22Rv1 (cell line): ENCODE measurements around the gene FBN1.

Experiments
- H3K27ac ChIP-seq: fragments of 450-650 bp; 2 replicates; pipeline ENCODE4 v1.5.1; 2017
- ZFX ChIP-seq: fragments of 450-650 bp; IDR thresholded peaks from 2 replicates; pipeline ENCODE4 v1.6.1; 2017; ENCODE audit warnings: antibody characterized with exemption, borderline replicate concordance
- TF ChIP-seq, protein P1 (sequence below): fragments of 450-650 bp; IDR thresholded peaks from 2 replicates; pipeline ENCODE4 v1.5.1; 2017; ENCODE audit warnings: mild to moderate bottlenecking

The FBN1 gene

GRCh38 chr15:48582452-48583247 lies 62.9 kb downstream of the FBN1 start:
- no peak overlapping the region for H3K27ac ChIP-seq
- TF ChIP-seq, protein P1, sequence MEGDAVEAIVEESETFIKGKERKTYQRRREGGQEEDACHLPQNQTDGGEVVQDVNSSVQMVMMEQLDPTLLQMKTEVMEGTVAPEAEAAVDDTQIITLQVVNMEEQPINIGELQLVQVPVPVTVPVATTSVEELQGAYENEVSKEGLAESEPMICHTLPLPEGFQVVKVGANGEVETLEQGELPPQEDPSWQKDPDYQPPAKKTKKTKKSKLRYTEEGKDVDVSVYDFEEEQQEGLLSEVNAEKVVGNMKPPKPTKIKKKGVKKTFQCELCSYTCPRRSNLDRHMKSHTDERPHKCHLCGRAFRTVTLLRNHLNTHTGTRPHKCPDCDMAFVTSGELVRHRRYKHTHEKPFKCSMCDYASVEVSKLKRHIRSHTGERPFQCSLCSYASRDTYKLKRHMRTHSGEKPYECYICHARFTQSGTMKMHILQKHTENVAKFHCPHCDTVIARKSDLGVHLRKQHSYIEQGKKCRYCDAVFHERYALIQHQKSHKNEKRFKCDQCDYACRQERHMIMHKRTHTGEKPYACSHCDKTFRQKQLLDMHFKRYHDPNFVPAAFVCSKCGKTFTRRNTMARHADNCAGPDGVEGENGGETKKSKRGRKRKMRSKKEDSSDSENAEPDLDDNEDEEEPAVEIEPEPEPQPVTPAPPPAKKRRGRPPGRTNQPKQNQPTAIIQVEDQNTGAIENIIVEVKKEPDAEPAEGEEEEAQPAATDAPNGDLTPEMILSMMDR: no peak
- TF ChIP-seq ZFX: no peak

DNA sequence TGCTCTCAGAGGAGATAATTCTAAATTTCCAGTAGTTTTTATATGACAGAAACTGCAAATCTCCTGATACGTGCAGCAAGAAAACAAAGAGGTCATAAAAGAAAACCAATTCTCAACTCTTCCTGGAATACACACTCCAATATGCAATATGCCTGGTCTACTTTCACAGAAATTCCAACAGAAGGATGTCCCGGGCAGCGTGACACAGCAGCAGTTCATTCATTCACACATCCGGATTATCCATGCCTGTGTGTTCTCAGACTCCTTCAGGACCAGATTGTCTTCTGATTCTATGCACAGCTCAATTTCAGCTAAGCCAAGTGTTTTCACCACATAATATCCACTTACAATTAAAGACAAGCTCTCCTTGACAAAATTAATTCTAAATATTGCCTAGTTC lies 64.3 kb downstream of the FBN1 start:
- TF ChIP-seq ZFX: no peak
- TF ChIP-seq, protein P1: no peak
- H3K27ac ChIP-seq: no peak overlapping the region

DNA sequence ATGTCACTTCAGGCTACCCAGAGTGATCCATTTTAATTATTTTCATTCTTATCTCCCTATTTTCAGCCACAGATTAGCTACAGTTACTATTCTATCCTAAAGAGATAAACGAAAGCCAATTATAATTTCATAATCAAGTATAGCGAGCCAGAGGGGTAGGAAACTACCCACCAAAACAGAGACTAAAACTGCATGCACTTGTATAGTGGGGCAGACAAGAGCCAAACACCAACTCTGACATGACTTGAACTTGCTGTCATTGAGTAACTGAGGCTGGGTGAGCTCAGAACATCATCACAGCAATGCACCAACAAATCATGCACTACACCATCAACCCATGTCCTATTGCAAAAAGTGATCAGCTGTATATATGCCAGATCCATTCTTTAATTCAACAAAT lies 64.8 kb downstream of the FBN1 start:
- H3K27ac ChIP-seq: no peak overlapping the region
- TF ChIP-seq ZFX: no peak
- TF ChIP-seq, protein P1: no peak

GRCh38 chr15:48579945-48580671 lies 65.4 kb downstream of the FBN1 start:
- H3K27ac ChIP-seq: no peak overlapping the region
- TF ChIP-seq ZFX: no peak
- TF ChIP-seq, protein P1: no peak

DNA sequence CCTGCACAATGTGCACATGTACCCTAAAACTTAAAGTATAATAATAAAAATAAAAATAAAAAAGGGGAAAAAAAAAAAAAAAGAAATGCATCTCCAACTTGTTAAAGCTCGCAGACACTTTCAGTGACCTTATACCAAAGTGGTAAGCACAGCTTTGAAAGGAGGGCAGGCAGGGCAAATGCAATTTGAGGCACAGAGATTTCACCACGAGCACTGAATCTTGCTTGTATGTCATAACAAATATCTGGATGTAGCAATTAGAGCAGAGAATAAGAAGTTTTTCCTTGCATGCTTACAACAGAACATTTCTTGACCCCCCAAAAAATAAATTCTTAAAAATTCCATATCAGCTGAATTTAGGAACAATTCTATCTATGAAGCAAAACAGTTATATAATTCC lies 66.5 kb downstream of the FBN1 start:
- H3K27ac ChIP-seq: no peak overlapping the region
- TF ChIP-seq ZFX: no peak
- TF ChIP-seq, protein P1: no peak

GRCh38 chr15:48577469-48577868 lies 68.0 kb downstream of the FBN1 start:
- no peak overlapping the region for H3K27ac ChIP-seq

More at GRCh38 chr15:48577469-48577868, 68.0 kb downstream of the FBN1 start:
- TF ChIP-seq, protein P1: no peak
- TF ChIP-seq ZFX: no peak
